ENCODE measurements around the gene CDH7. TPM values are rescaled to one million over a fixed set of nuclear protein-coding genes. Genes with fewer than 3 reads are reported as not detected.

Gene CDH7
- total RNA-seq, 4 donors from 2014 or later: not detected

- Histone ChIP-seq H3K4me1 (no peaks in the 10 kb centered on the region), H3K4me3 (replicated peaks in 1 of 3) (no peak overlapping the region), H3K9me3 (no peaks in the 10 kb centered on the region), H3K36me3 (no peaks in the 10 kb centered on the region), H3K27ac (no peak overlapping the region), H3K27me3 (no peaks in the 10 kb centered on the region)
- WGBS, 2 donors: 94 to 97% methylated on average over 1 of the region's 1 CpG
- TF ChIP-seq POLR2A (IDR thresholded peaks at IDR 0.05) (no peak), CTCF (IDR thresholded peaks at IDR 0.05) (no peak)
- intact Hi-C loops (cut with DNase I): no loop called here
- DNase-seq: no peak
These were observed 185.9 kb downstream of the CDH7 start for GRCh38 chr18:65936678-65937077.

DNA sequence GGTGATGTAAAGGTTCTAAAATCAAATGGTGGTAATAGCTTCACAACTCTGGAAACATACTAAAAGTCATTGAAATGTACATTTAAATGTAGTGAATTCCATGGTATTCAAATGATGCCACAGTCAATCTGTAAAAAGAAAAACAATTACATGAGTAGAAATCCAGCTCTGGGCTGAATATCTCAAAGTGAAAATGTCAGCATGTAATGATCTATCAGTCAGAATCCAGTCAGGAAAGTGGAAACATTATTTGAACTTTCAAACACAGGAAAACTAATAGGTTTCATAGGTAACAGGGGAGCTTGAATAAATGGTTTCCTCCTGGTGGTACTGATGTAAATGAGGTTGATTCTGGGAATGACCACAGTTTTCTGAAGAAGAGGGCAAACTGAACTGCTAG, 186.4 kb downstream of the CDH7 start:
- no peaks in the 10 kb centered on the region for H3K36me3 ChIP-seq
- H3K4me1 ChIP-seq: no peaks in the 10 kb centered on the region
- intact Hi-C loops (cut with DNase I): no loop called here

GRCh38 chr18:65938592-65939372, 188.0 kb downstream of the CDH7 start:
- TF ChIP-seq POLR2A (IDR thresholded peaks at IDR 0.05) (no peak), CTCF (IDR thresholded peaks at IDR 0.05) (no peak)
- H3K27me3 ChIP-seq: no peaks in the 10 kb centered on the region
- no peaks in the 10 kb centered on the region for H3K36me3 ChIP-seq
- peak; percentile 4 to 15 for DNase-seq
- H3K27ac ChIP-seq: no peak overlapping the region
- H3K4me3 ChIP-seq (replicated peaks in 1 of 3): no peak overlapping the region
- intact Hi-C loops (cut with DNase I): no loop called here
- no peaks in the 10 kb centered on the region for H3K9me3 ChIP-seq
- 82 to 86% methylated on average over 4 of the region's 4 CpGs for WGBS, 2 donors
- no peaks in the 10 kb centered on the region for H3K4me1 ChIP-seq

More for the DNA sequence above, 186.4 kb downstream of the CDH7 start:
- no peaks in the 10 kb centered on the region for H3K9me3 ChIP-seq
- TF ChIP-seq POLR2A (IDR thresholded peaks at IDR 0.05) (no peak), CTCF (IDR thresholded peaks at IDR 0.05) (no peak)
- DNase-seq: no peak
- H3K27ac ChIP-seq: no peak overlapping the region
- no peak overlapping the region for H3K4me3 ChIP-seq (replicated peaks in 1 of 3)
- H3K27me3 ChIP-seq: no peaks in the 10 kb centered on the region

Measured in thyroid gland (tissue), 4 donors.